ENCODE data around the gene CSTF2T.

CSTF2T gene

DNA sequence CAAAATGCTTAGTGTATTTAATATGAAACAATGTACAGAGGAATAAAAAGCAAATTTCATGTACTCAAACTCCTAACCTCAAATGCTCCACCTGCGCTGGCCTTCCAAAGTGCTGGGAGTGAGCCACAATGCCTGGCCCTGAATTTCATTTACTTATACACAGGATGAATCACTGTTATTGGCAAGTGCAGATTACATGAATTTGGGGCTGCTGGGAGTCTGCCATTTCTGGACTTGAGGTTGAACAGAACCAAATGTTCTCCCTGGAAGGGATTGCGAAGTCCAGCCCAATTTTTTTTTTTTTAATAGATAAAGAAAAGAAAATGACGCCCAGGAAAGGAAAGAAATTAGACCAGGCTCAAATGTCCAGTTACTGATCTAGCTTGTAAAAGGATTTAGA is 6.8 kb upstream of the CSTF2T start:
- H3K27ac ChIP-seq (ENCODE audit: extremely low read depth, low read depth, low read length), result no peak overlapping the region
- no peaks in the 10 kb centered on the region for H3K4me1 ChIP-seq (ENCODE audit: control insufficient read depth, insufficient read depth, low read length)
- no peak overlapping the region for H3K4me3 ChIP-seq (ENCODE audit: low read depth, low read length)
- no peak for TF ChIP-seq ZNF354C (tag by site-specific recombination; IDR thresholded peaks at IDR 0.05; ENCODE audit: borderline replicate concordance, low read depth)
- TF ChIP-seq, protein P1, sequence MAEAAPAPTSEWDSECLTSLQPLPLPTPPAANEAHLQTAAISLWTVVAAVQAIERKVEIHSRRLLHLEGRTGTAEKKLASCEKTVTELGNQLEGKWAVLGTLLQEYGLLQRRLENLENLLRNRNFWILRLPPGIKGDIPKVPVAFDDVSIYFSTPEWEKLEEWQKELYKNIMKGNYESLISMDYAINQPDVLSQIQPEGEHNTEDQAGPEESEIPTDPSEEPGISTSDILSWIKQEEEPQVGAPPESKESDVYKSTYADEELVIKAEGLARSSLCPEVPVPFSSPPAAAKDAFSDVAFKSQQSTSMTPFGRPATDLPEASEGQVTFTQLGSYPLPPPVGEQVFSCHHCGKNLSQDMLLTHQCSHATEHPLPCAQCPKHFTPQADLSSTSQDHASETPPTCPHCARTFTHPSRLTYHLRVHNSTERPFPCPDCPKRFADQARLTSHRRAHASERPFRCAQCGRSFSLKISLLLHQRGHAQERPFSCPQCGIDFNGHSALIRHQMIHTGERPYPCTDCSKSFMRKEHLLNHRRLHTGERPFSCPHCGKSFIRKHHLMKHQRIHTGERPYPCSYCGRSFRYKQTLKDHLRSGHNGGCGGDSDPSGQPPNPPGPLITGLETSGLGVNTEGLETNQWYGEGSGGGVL (tag by site-specific recombination; IDR thresholded peaks at IDR 0.05), result no peak
- TF ChIP-seq ZNF747 (tag by site-specific recombination; IDR thresholded peaks at IDR 0.05), result no peak
- TF ChIP-seq WT1 (tag by site-specific recombination; IDR thresholded peaks at IDR 0.05), result no peak
- TF ChIP-seq, protein P2, sequence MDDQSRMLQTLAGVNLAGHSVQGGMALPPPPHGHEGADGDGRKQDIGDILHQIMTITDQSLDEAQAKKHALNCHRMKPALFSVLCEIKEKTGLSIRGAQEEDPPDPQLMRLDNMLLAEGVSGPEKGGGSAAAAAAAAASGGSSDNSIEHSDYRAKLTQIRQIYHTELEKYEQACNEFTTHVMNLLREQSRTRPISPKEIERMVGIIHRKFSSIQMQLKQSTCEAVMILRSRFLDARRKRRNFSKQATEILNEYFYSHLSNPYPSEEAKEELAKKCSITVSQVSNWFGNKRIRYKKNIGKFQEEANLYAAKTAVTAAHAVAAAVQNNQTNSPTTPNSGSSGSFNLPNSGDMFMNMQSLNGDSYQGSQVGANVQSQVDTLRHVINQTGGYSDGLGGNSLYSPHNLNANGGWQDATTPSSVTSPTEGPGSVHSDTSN (CRISPR knock-in tag; IDR thresholded peaks at IDR 0.05), result no peak
- TF ChIP-seq ZNF76 (tag by site-specific recombination; IDR thresholded peaks at IDR 0.05; ENCODE audit: borderline replicate concordance, low read depth), result no peak
- TF ChIP-seq GFI1B (tag by site-specific recombination; IDR thresholded peaks at IDR 0.05), result no peak
- TF ChIP-seq, protein P3, sequence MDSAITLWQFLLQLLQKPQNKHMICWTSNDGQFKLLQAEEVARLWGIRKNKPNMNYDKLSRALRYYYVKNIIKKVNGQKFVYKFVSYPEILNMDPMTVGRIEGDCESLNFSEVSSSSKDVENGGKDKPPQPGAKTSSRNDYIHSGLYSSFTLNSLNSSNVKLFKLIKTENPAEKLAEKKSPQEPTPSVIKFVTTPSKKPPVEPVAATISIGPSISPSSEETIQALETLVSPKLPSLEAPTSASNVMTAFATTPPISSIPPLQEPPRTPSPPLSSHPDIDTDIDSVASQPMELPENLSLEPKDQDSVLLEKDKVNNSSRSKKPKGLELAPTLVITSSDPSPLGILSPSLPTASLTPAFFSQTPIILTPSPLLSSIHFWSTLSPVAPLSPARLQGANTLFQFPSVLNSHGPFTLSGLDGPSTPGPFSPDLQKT (IDR thresholded peaks at IDR 0.05; ENCODE audit: borderline replicate concordance, low read depth, low read length), result no peak
- TF ChIP-seq, protein P4, sequence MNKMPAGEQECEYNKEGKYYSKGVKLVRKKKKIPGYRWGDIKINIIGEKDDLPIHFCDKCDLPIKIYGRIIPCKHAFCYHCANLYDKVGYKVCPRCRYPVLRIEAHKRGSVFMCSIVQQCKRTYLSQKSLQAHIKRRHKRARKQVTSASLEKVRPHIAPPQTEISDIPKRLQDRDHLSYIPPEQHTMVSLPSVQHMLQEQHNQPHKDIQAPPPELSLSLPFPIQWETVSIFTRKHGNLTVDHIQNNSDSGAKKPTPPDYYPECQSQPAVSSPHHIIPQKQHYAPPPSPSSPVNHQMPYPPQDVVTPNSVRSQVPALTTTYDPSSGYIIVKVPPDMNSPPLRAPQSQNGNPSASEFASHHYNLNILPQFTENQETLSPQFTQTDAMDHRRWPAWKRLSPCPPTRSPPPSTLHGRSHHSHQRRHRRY (tag by site-specific recombination; IDR thresholded peaks at IDR 0.05), result no peak
- TF ChIP-seq ZNF416 (tag by site-specific recombination; IDR thresholded peaks at IDR 0.05), result no peak
- no peak for TF ChIP-seq ZSCAN16 (tag by site-specific recombination; IDR thresholded peaks at IDR 0.05)
- TF ChIP-seq ZNF132 (tag by site-specific recombination; IDR thresholded peaks at IDR 0.05; ENCODE audit: borderline replicate concordance), result no peak
- TF ChIP-seq, protein P5, sequence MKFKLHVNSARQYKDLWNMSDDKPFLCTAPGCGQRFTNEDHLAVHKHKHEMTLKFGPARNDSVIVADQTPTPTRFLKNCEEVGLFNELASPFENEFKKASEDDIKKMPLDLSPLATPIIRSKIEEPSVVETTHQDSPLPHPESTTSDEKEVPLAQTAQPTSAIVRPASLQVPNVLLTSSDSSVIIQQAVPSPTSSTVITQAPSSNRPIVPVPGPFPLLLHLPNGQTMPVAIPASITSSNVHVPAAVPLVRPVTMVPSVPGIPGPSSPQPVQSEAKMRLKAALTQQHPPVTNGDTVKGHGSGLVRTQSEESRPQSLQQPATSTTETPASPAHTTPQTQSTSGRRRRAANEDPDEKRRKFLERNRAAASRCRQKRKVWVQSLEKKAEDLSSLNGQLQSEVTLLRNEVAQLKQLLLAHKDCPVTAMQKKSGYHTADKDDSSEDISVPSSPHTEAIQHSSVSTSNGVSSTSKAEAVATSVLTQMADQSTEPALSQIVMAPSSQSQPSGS (tag by site-specific recombination; IDR thresholded peaks at IDR 0.05; ENCODE audit: low read depth), result no peak
- TF ChIP-seq, protein P6, sequence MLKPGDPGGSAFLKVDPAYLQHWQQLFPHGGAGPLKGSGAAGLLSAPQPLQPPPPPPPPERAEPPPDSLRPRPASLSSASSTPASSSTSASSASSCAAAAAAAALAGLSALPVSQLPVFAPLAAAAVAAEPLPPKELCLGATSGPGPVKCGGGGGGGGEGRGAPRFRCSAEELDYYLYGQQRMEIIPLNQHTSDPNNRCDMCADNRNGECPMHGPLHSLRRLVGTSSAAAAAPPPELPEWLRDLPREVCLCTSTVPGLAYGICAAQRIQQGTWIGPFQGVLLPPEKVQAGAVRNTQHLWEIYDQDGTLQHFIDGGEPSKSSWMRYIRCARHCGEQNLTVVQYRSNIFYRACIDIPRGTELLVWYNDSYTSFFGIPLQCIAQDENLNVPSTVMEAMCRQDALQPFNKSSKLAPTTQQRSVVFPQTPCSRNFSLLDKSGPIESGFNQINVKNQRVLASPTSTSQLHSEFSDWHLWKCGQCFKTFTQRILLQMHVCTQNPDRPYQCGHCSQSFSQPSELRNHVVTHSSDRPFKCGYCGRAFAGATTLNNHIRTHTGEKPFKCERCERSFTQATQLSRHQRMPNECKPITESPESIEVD (tag by site-specific recombination; IDR thresholded peaks at IDR 0.05), result no peak
- no peak for TF ChIP-seq ZNF184 (tag by site-specific recombination; IDR thresholded peaks at IDR 0.05)
- no peak for TF ChIP-seq ZNF248 (tag by site-specific recombination; IDR thresholded peaks at IDR 0.05)
- no peak for TF ChIP-seq ZNF202 (tag by site-specific recombination; IDR thresholded peaks at IDR 0.05; ENCODE audit: borderline replicate concordance)
- no peak for TF ChIP-seq ZNF658 (tag by site-specific recombination; IDR thresholded peaks at IDR 0.05)
- no peak for TF ChIP-seq ZNF366 (tag by site-specific recombination; conservative IDR thresholded peaks at IDR 0.05)
- H3K9me3 ChIP-seq (ENCODE audit: control insufficient read depth, insufficient read depth, low read depth, low read length), result no peaks in the 10 kb centered on the region
- POLR2A ChIA-PET, result no interaction called here
- H3K36me3 ChIP-seq (ENCODE audit: control insufficient read depth in 2 of 2, insufficient read depth in 1 of 2, low read length in 2 of 2), result no peaks in the 10 kb centered on the region
- CTCF ChIA-PET, result no interaction called here
